Thoracic aorta (tissue), 2 donors: Measurements from ENCODE around the gene FGD4. TPM values are rescaled to one million over a fixed set of nuclear protein-coding genes. Genes with fewer than 3 reads are reported as not detected.
"Not testable (repeated sequence)": the region's sequence is repeated elsewhere in the genome, so short reads cannot be mapped to it uniquely, and the experiment has no call there.

Source experiments
- ATAC-seq: fragments of 150-250 bp; one replicate; pipeline ENCODE4 v1.8.0; 2017; ENCODE audit warnings: low read depth; ENCODE audit not compliant: insufficient number of reproducible peaks, low FRiP score
- DNase-seq: peaks from one replicate; pipeline ENCODE4 v3.0.0-alpha.2; 2020; ENCODE audit warnings: low spot score
- H3K27ac ChIP-seq, 2 donors: fragments of 200-600 bp; sonication (generic); 1 replicate in 1 of 2; 2 replicates in 1 of 2; pipeline ENCODE4 v1.5.1; 2016; ENCODE audit warnings: mild to moderate bottlenecking in 2 of 2, moderate library complexity in 2 of 2
- H3K27me3 ChIP-seq: fragments of 200-600 bp; sonication (generic); replicated peaks from 2 replicates; pipeline ENCODE4 v1.6.0; 2016; ENCODE audit warnings: mild to moderate bottlenecking; ENCODE audit not compliant: insufficient read depth
- H3K36me3 ChIP-seq: fragments of 200-600 bp; sonication (generic); one replicate; pipeline ENCODE4 v1.5.1; 2016
- H3K4me1 ChIP-seq, 2 donors: fragments of 200-600 bp; sonication (generic); 1 replicate in 1 of 2; 2 replicates in 1 of 2; pipeline versions ENCODE4 v1.5.1 to v1.6.0; 2016; ENCODE audit warnings: low read depth in 2 of 2, mild to moderate bottlenecking in 1 of 2; ENCODE audit not compliant: control insufficient read depth in 1 of 2
- H3K4me3 ChIP-seq: fragments of 200-600 bp; sonication (generic); 2 replicates; pipeline ENCODE4 v1.5.1; 2016; ENCODE audit warnings: mild to moderate bottlenecking
- H3K9me3 ChIP-seq: fragments of 200-600 bp; sonication (generic); 2 replicates; pipeline ENCODE4 v1.5.1; 2016
- CTCF ChIP-seq: fragments of 200-600 bp; sonication (generic); IDR thresholded peaks from one replicate; pipeline ENCODE4 v1.5.1; 2019; ENCODE audit warnings: antibody characterized with exemption
- total RNA-seq, 2 donors: library from RNA; depleted of rRNA; stranded (reverse); fragments of >200 nt; gene quantifications; one replicate each; pipeline versions ENCODE4 v1.1.0 to v1.2.3, GENCODE V29; 2016

The FGD4 gene
- total RNA-seq, 2 donors from 2014 or later = 52.7 to 61.6 TPM

- no peak overlapping the region for H3K4me3 ChIP-seq
- DNase-seq = no peak
- H3K4me1 ChIP-seq = peaks cover 0 to 8% of the 10 kb centered on the region in 2 donors
- H3K27ac ChIP-seq = no peak overlapping the region
- no peaks in the 10 kb centered on the region for H3K27me3 ChIP-seq
- TF ChIP-seq CTCF = no peak
- no peak for ATAC-seq
- H3K9me3 ChIP-seq = no peaks in the 10 kb centered on the region
- no peaks in the 10 kb centered on the region for H3K36me3 ChIP-seq
These were observed 115.9 kb downstream of the FGD4 start for GRCh38 chr12:32515137-32515873.

- Histone ChIP-seq H3K27me3 (no peaks in the 10 kb centered on the region), H3K9me3 (no peaks in the 10 kb centered on the region), H3K4me3 (no peak overlapping the region), H3K4me1 (peaks cover 4 to 15% of the 10 kb centered on the region in 2 donors), H3K27ac (no peak overlapping the region), H3K36me3 (no peaks in the 10 kb centered on the region)
- TF ChIP-seq CTCF = no peak
- ATAC-seq = no peak
- no peak for DNase-seq
These were observed 116.9 kb downstream of the FGD4 start for GRCh38 chr12:32516230-32516629.

GRCh38 chr12:32517966-32518365 lies 118.6 kb downstream of the FGD4 start:
- ATAC-seq (no peak), DNase-seq (no peak)
- Histone ChIP-seq H3K36me3 (no peaks in the 10 kb centered on the region), H3K27ac (no peak overlapping the region), H3K4me1 (peaks cover 19 to 32% of the 10 kb centered on the region in 2 donors), H3K4me3 (no peak overlapping the region), H3K27me3 (no peaks in the 10 kb centered on the region), H3K9me3 (no peaks in the 10 kb centered on the region)
- TF ChIP-seq CTCF = no peak

GRCh38 chr12:32519047-32519446 lies 119.7 kb downstream of the FGD4 start:
- Histone ChIP-seq H3K9me3 (no peaks in the 10 kb centered on the region), H3K4me3 (no peak overlapping the region), H3K4me1 (peaks cover 28 to 43% of the 10 kb centered on the region in 2 donors), H3K36me3 (no peaks in the 10 kb centered on the region), H3K27ac (no peak overlapping the region), H3K27me3 (no peaks in the 10 kb centered on the region)
- no peak for TF ChIP-seq CTCF
- DNase-seq = no peak
- no peak for ATAC-seq

GRCh38 chr12:32522331-32523221 lies 123.2 kb downstream of the FGD4 start:
- Histone ChIP-seq H3K9me3 (no peaks in the 10 kb centered on the region), H3K36me3 (no peaks in the 10 kb centered on the region), H3K27ac (peak overlapping the region; percentile 61 to 68), H3K4me3 (peak overlapping the region; percentile 47), H3K4me1 (peaks cover 28 to 36% of the 10 kb centered on the region in 2 donors), H3K27me3 (no peaks in the 10 kb centered on the region)
- DNase-seq = no peak
- no peak for TF ChIP-seq CTCF
- peak; percentile 36 for ATAC-seq

GRCh38 chr12:32525802-32526201 lies 126.4 kb downstream of the FGD4 start:
- ATAC-seq, H3K27me3 ChIP-seq, H3K4me3 ChIP-seq, H3K9me3 ChIP-seq, DNase-seq, H3K27ac ChIP-seq, H3K36me3 ChIP-seq: not testable (repeated sequence)
- H3K4me1 ChIP-seq = peaks cover 27 to 33% of the 10 kb centered on the region in 2 donors

- not testable (repeated sequence) for H3K36me3 ChIP-seq, H3K27me3 ChIP-seq, H3K4me3 ChIP-seq, H3K27ac ChIP-seq, DNase-seq, H3K9me3 ChIP-seq, ATAC-seq
- peaks cover 24 to 28% of the 10 kb centered on the region in 2 donors for H3K4me1 ChIP-seq
These were observed 127.0 kb downstream of the FGD4 start for GRCh38 chr12:32526343-32526742.
